OCI-LY7 (cell line): ENCODE results near the gene CSF2RB.

Experiments
- EZH2phosphoT487 ChIP-seq: fragments of 200-600 bp; sonication (generic); IDR thresholded peaks from 2 replicates; pipeline ENCODE4 v1.6.1; 2018; ENCODE audit warnings: low read depth, borderline replicate concordance, mild to moderate bottlenecking, mixed run types, antibody characterized with exemption, low read length, moderate library complexity, mixed read lengths
- TF ChIP-seq, protein P1 (sequence below): fragments of 200-600 bp; sonication (generic); conservative IDR thresholded peaks from 2 replicates; pipeline ENCODE4 v1.5.1; 2014; ENCODE audit warnings: mild to moderate bottlenecking, antibody characterized with exemption, low read length, moderate library complexity, mixed read lengths

- TF ChIP-seq, protein P1, sequence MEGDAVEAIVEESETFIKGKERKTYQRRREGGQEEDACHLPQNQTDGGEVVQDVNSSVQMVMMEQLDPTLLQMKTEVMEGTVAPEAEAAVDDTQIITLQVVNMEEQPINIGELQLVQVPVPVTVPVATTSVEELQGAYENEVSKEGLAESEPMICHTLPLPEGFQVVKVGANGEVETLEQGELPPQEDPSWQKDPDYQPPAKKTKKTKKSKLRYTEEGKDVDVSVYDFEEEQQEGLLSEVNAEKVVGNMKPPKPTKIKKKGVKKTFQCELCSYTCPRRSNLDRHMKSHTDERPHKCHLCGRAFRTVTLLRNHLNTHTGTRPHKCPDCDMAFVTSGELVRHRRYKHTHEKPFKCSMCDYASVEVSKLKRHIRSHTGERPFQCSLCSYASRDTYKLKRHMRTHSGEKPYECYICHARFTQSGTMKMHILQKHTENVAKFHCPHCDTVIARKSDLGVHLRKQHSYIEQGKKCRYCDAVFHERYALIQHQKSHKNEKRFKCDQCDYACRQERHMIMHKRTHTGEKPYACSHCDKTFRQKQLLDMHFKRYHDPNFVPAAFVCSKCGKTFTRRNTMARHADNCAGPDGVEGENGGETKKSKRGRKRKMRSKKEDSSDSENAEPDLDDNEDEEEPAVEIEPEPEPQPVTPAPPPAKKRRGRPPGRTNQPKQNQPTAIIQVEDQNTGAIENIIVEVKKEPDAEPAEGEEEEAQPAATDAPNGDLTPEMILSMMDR, result no peak
- no peak for TF ChIP-seq EZH2phosphoT487
Measured at GRCh38 chr22:36892292-36892691, 21.1 kb upstream of the CSF2RB start.
